ENCODE data around the gene TOMM5. TPM values are rescaled to one million over a fixed set of nuclear protein-coding genes. Genes with fewer than 3 reads are reported as not detected.

The TOMM5 gene
- total and polyA plus RNA-seq, 2 of the 13 experiments (the other 11 are each of a cell fraction or from before 2014, with no cell fraction given), result 147 to 315 TPM

GRCh38 chr9:37571282-37571681, 21.1 kb downstream of the TOMM5 start:
- H3K4me1 ChIP-seq (ENCODE audit: insufficient read depth, low read length), result peaks cover 10% of the 10 kb centered on the region
- H4K20me1 ChIP-seq (ENCODE audit: insufficient read depth, low read length), result no peaks in the 10 kb centered on the region
- H3K27ac ChIP-seq (ENCODE audit: extremely low read length, insufficient read depth, low read length), result no peak overlapping the region
- 87% methylated on average over 1 of the region's 1 CpG for WGBS (ENCODE audit: low lambda C conversion rate)
- no peaks in the 10 kb centered on the region for H3K27me3 ChIP-seq (ENCODE audit: control insufficient read depth in 1 of 2, insufficient read depth in 2 of 2, low read length in 2 of 2)
- no peak overlapping the region for H3K4me2 ChIP-seq (ENCODE audit: low read depth, low read length)
- POLR2A ChIA-PET, result no interaction called here
- ATAC-seq (no peak), DNase-seq (ENCODE audit: low spot score) (no peak), FAIRE-seq (no peak)
- H3K9ac ChIP-seq (ENCODE audit: insufficient read depth, low read depth, low read length), result no peak overlapping the region
- H3K9me3 ChIP-seq (ENCODE audit: low read length), result no peaks in the 10 kb centered on the region
- TF ChIP-seq ZSCAN5A (CRISPR knock-in tag; IDR thresholded peaks at IDR 0.05; ENCODE audit: borderline replicate concordance) (no peak), CBX1 (IDR thresholded peaks at IDR 0.05; ENCODE audit: low read depth) (no peak), HOXA3 (CRISPR knock-in tag; IDR thresholded peaks at IDR 0.05) (no peak), ZNF335 (CRISPR knock-in tag; IDR thresholded peaks at IDR 0.05) (no peak), ZNF607 (CRISPR knock-in tag; IDR thresholded peaks at IDR 0.05; ENCODE audit: borderline replicate concordance) (no peak), ATF7-NPFF (CRISPR knock-in tag; IDR thresholded peaks at IDR 0.05; ENCODE audit: low read depth) (no peak), ZNF281 (CRISPR knock-in tag; IDR thresholded peaks at IDR 0.05; ENCODE audit: borderline replicate concordance) (no peak)
- H3K36me3 ChIP-seq (replicated peaks in 1 of 2; ENCODE audit: control insufficient read depth in 1 of 2, insufficient read depth in 2 of 2, low read length in 2 of 2), result peaks cover 0 to 6% of the 10 kb centered on the region in 2 experiments; a peak in 1 of 5 replicates
- CTCF ChIA-PET (ENCODE audit: low intra/inter-chr PET ratio, low total read pairs), result no interaction called here
- no peak overlapping the region for H2AFZ ChIP-seq (ENCODE audit: low read length)
- no TSS peak for BruUV-seq (replicated peaks)
- in situ Hi-C loops (cut with HindIII; ENCODE audit: extremely low pct_ligation_motif_present, low pct_unique_long_range_greater_than_20kb), result loop anchor here (10.0 kb wide), 1 partner anchor 56 kb away; no protein-coding TSS in a partner anchor
- no peak overlapping the region for H3K4me3 ChIP-seq (replicated peaks in 1 of 3; ENCODE audit: insufficient read depth in 1 of 3, low read depth in 2 of 3, low read length in 3 of 3)
- intact Hi-C loops (cut with micrococcal nuclease; ENCODE audit: unreplicated experiment), result no loop called here
- no peaks in the 10 kb centered on the region for H3K79me2 ChIP-seq (ENCODE audit: insufficient read depth, low read length)

Data from HepG2 (cell line).